GM21526 (cell line): ENCODE results near the gene KBTBD13.

Source experiments
- ATAC-seq: cut with Tn5 transposase; IDR thresholded peaks from one replicate; pipeline ENCODE4 v1.9.1; 2021; ENCODE audit warnings: moderate library complexity; ENCODE audit not compliant: unreplicated experiment, low FRiP score

The KBTBD13 gene

GRCh38 chr15:65050270-65050669 lies 26.3 kb upstream of the KBTBD13 start:
- no peak for ATAC-seq

- no peak for ATAC-seq
Observed at GRCh38 chr15:65051266-65051665, 25.3 kb upstream of the KBTBD13 start.

- no peak for ATAC-seq
Observed at GRCh38 chr15:65052956-65053355, 23.6 kb upstream of the KBTBD13 start.

GRCh38 chr15:65054333-65055200 lies 22.0 kb upstream of the KBTBD13 start:
- no peak for ATAC-seq

GRCh38 chr15:65055201-65055870 lies 21.2 kb upstream of the KBTBD13 start:
- no peak for ATAC-seq

GRCh38 chr15:65056106-65056505 lies 20.4 kb upstream of the KBTBD13 start:
- no peak for ATAC-seq

GRCh38 chr15:65056868-65057548 lies 19.5 kb upstream of the KBTBD13 start:
- ATAC-seq: no peak

GRCh38 chr15:65057549-65057940 lies 19.0 kb upstream of the KBTBD13 start:
- no peak for ATAC-seq

- no peak for ATAC-seq
Observed at GRCh38 chr15:65058394-65059368, 17.9 kb upstream of the KBTBD13 start.

GRCh38 chr15:65059369-65059750 lies 17.2 kb upstream of the KBTBD13 start:
- ATAC-seq: no peak

GRCh38 chr15:65059931-65060596 lies 16.5 kb upstream of the KBTBD13 start:
- ATAC-seq: no peak

- ATAC-seq: no peak
Observed at GRCh38 chr15:65060641-65061397, 15.7 kb upstream of the KBTBD13 start.

GRCh38 chr15:65062061-65062460 lies 14.5 kb upstream of the KBTBD13 start:
- no peak for ATAC-seq

GRCh38 chr15:65062726-65063125 lies 13.8 kb upstream of the KBTBD13 start:
- ATAC-seq: no peak

GRCh38 chr15:65066001-65066634 lies 10.4 kb upstream of the KBTBD13 start:
- no peak for ATAC-seq

GRCh38 chr15:65066635-65067316 lies 9.8 kb upstream of the KBTBD13 start:
- no peak for ATAC-seq

GRCh38 chr15:65067317-65067644 lies 9.3 kb upstream of the KBTBD13 start:
- ATAC-seq: no peak
